Activated CD8-positive, alpha-beta T cell treated with anti-CD3 and anti-CD28 coated beads, Interleukin-2, amount 10 ng/mL, durations not matched to agents 7 days and 5 days (primary cell): ENCODE results near the gene GALNT18. TPM values are rescaled to one million over a fixed set of nuclear protein-coding genes. Genes with fewer than 3 reads are reported as not detected.

Experiments
- ATAC-seq: fragments of 150-1000 bp; cut with Tn5 transposase; one replicate; pipeline ENCODE4 v1.10.0; 2021; ENCODE audit warnings: moderate library complexity
- CTCF ChIA-PET: fragments of 350-600 bp; sonication (Branson Sonifier 250); formaldehyde crosslinking; loops from one replicate; lab custom pipeline; 2021; ENCODE audit warnings: antibody characterized with exemption; lab: Charles Lee
- POLR2A ChIA-PET: fragments of 350-600 bp; sonication (Branson Sonifier 250); formaldehyde crosslinking; loops from one replicate; lab custom pipeline; 2021; ENCODE audit warnings: antibody characterized with exemption; lab: Charles Lee
- DNase-seq: peaks from one replicate; pipeline ENCODE4 v3.0.0-alpha.2; 2020
- H3K27ac Mint-ChIP-seq: one replicate; pipeline ENCODE4 v1.8.0; 2021; ENCODE audit warnings: mild to moderate bottlenecking, mixed read lengths
- H3K27me3 Mint-ChIP-seq: one replicate; pipeline ENCODE4 v1.8.0; 2021; ENCODE audit warnings: low read depth, mixed read lengths
- H3K36me3 Mint-ChIP-seq: one replicate; pipeline ENCODE4 v1.8.0; 2021; ENCODE audit warnings: low read depth, mixed read lengths
- H3K4me1 Mint-ChIP-seq: one replicate; pipeline ENCODE4 v1.8.0; 2021; ENCODE audit warnings: low read depth, mixed read lengths
- H3K4me3 Mint-ChIP-seq: one replicate; pipeline ENCODE4 v1.8.0; 2021; ENCODE audit warnings: mild to moderate bottlenecking, mixed read lengths
- H3K9me3 Mint-ChIP-seq: one replicate; pipeline ENCODE4 v1.8.0; 2022; ENCODE audit warnings: mixed read lengths; ENCODE audit not compliant: insufficient read depth
- total RNA-seq, 2 experiments: library from RNA; stranded (reverse); gene quantifications; one replicate each; pipeline ENCODE4 v1.2.3, GENCODE V29; 2021

GALNT18 gene
- total RNA-seq, 2 experiments from 2014 or later: 0.23 to 0.42 TPM

GRCh38 chr11:11478687-11479086 lies 143.1 kb downstream of the GALNT18 start:
- no peak overlapping the region for H3K4me3 Mint-ChIP-seq
- ChIA-PET POLR2A (no interaction called here), CTCF (no interaction called here)
- no peaks in the 10 kb centered on the region for H3K4me1 Mint-ChIP-seq
- peaks cover 4% of the 10 kb centered on the region for H3K27me3 Mint-ChIP-seq
- no peak for ATAC-seq
- no peaks in the 10 kb centered on the region for H3K9me3 Mint-ChIP-seq
- H3K36me3 Mint-ChIP-seq: no peaks in the 10 kb centered on the region
- H3K27ac Mint-ChIP-seq: no peak overlapping the region
- no peak for DNase-seq

GRCh38 chr11:11477695-11478420 lies 143.9 kb downstream of the GALNT18 start:
- no peaks in the 10 kb centered on the region for H3K4me1 Mint-ChIP-seq
- H3K9me3 Mint-ChIP-seq: no peaks in the 10 kb centered on the region
- no peak for ATAC-seq
- H3K36me3 Mint-ChIP-seq: no peaks in the 10 kb centered on the region
- CTCF ChIA-PET: no interaction called here
- H3K27ac Mint-ChIP-seq: no peak overlapping the region
- H3K4me3 Mint-ChIP-seq: no peak overlapping the region
- POLR2A ChIA-PET: no interaction called here
- H3K27me3 Mint-ChIP-seq: peaks cover 4% of the 10 kb centered on the region
- no peak for DNase-seq

GRCh38 chr11:11476971-11477645 lies 144.7 kb downstream of the GALNT18 start:
- H3K4me1 Mint-ChIP-seq: no peaks in the 10 kb centered on the region
- ATAC-seq: no peak
- CTCF ChIA-PET: no interaction called here

GRCh38 chr11:11476499-11476898 lies 145.3 kb downstream of the GALNT18 start:
- no peaks in the 10 kb centered on the region for H3K4me1 Mint-ChIP-seq
- H3K4me3 Mint-ChIP-seq: no peak overlapping the region

More at GRCh38 chr11:11476971-11477645, 144.7 kb downstream of the GALNT18 start:
- Mint-ChIP-seq H3K9me3 (no peaks in the 10 kb centered on the region), H3K27ac (no peak overlapping the region), H3K4me3 (no peak overlapping the region), H3K36me3 (no peaks in the 10 kb centered on the region), H3K27me3 (peaks cover 4% of the 10 kb centered on the region)
- POLR2A ChIA-PET: no interaction called here
- DNase-seq: no peak

GRCh38 chr11:11472106-11472505 lies 149.7 kb downstream of the GALNT18 start:
- DNase-seq (no peak), ATAC-seq (no peak)
- H3K9me3 Mint-ChIP-seq: no peaks in the 10 kb centered on the region
- no peaks in the 10 kb centered on the region for H3K4me1 Mint-ChIP-seq
- H3K27me3 Mint-ChIP-seq: peaks cover 3% of the 10 kb centered on the region
- H3K4me3 Mint-ChIP-seq: no peak overlapping the region
- CTCF ChIA-PET: no interaction called here
- H3K27ac Mint-ChIP-seq: no peak overlapping the region
- POLR2A ChIA-PET: no interaction called here
- no peaks in the 10 kb centered on the region for H3K36me3 Mint-ChIP-seq

More at GRCh38 chr11:11476499-11476898, 145.3 kb downstream of the GALNT18 start:
- Mint-ChIP-seq H3K27ac (no peak overlapping the region), H3K9me3 (no peaks in the 10 kb centered on the region), H3K36me3 (no peaks in the 10 kb centered on the region), H3K27me3 (peaks cover 4% of the 10 kb centered on the region)
- ChIA-PET CTCF (no interaction called here), POLR2A (no interaction called here)
- DNase-seq (no peak), ATAC-seq (no peak)

GRCh38 chr11:11471201-11471600 lies 150.6 kb downstream of the GALNT18 start:
- Mint-ChIP-seq H3K4me3 (no peak overlapping the region), H3K27ac (no peak overlapping the region), H3K36me3 (no peaks in the 10 kb centered on the region), H3K27me3 (peaks cover 4% of the 10 kb centered on the region), H3K4me1 (no peaks in the 10 kb centered on the region), H3K9me3 (no peaks in the 10 kb centered on the region)
- DNase-seq (no peak), ATAC-seq (no peak)
- POLR2A ChIA-PET: no interaction called here
- CTCF ChIA-PET: no interaction called here

- H3K4me1 Mint-ChIP-seq: no peaks in the 10 kb centered on the region
- CTCF ChIA-PET: no interaction called here
- DNase-seq: no peak
- no peak overlapping the region for H3K27ac Mint-ChIP-seq
- no peak for ATAC-seq
- POLR2A ChIA-PET: no interaction called here
- H3K9me3 Mint-ChIP-seq: no peaks in the 10 kb centered on the region
- H3K4me3 Mint-ChIP-seq: no peak overlapping the region
- H3K36me3 Mint-ChIP-seq: no peaks in the 10 kb centered on the region
- H3K27me3 Mint-ChIP-seq: peaks cover 2% of the 10 kb centered on the region
Observed at GRCh38 chr11:11468954-11469353, 152.9 kb downstream of the GALNT18 start.

GRCh38 chr11:11467312-11467711 lies 154.5 kb downstream of the GALNT18 start:
- no peaks in the 10 kb centered on the region for H3K36me3 Mint-ChIP-seq
- no peak overlapping the region for H3K27ac Mint-ChIP-seq
- H3K9me3 Mint-ChIP-seq: no peaks in the 10 kb centered on the region
- ATAC-seq: no peak
- H3K27me3 Mint-ChIP-seq: peaks cover 2% of the 10 kb centered on the region
- ChIA-PET POLR2A (no interaction called here), CTCF (no interaction called here)
- DNase-seq: no peak
- no peak overlapping the region for H3K4me3 Mint-ChIP-seq
- no peaks in the 10 kb centered on the region for H3K4me1 Mint-ChIP-seq

GRCh38 chr11:11464555-11464954 lies 157.2 kb downstream of the GALNT18 start:
- no peak for ATAC-seq
- Mint-ChIP-seq H3K27me3 (peaks cover 2% of the 10 kb centered on the region), H3K4me3 (no peak overlapping the region), H3K9me3 (no peaks in the 10 kb centered on the region), H3K4me1 (no peaks in the 10 kb centered on the region), H3K36me3 (no peaks in the 10 kb centered on the region), H3K27ac (no peak overlapping the region)
- ChIA-PET POLR2A (no interaction called here), CTCF (no interaction called here)
- no peak for DNase-seq

GRCh38 chr11:11463405-11463804 lies 158.4 kb downstream of the GALNT18 start:
- H3K27ac Mint-ChIP-seq: no peak overlapping the region
- H3K36me3 Mint-ChIP-seq: no peaks in the 10 kb centered on the region
- H3K9me3 Mint-ChIP-seq: no peaks in the 10 kb centered on the region
- no peaks in the 10 kb centered on the region for H3K4me1 Mint-ChIP-seq
- H3K4me3 Mint-ChIP-seq: no peak overlapping the region
- CTCF ChIA-PET: no interaction called here
- no peak for DNase-seq
- no peak for ATAC-seq
- POLR2A ChIA-PET: no interaction called here
- peaks cover 2% of the 10 kb centered on the region for H3K27me3 Mint-ChIP-seq

- ATAC-seq (no peak), DNase-seq (no peak)
- CTCF ChIA-PET: no interaction called here
- H3K4me3 Mint-ChIP-seq: no peak overlapping the region
- no peaks in the 10 kb centered on the region for H3K36me3 Mint-ChIP-seq
- POLR2A ChIA-PET: no interaction called here
- H3K4me1 Mint-ChIP-seq: no peaks in the 10 kb centered on the region
- H3K27me3 Mint-ChIP-seq: no peaks in the 10 kb centered on the region
- H3K27ac Mint-ChIP-seq: no peak overlapping the region
- H3K9me3 Mint-ChIP-seq: no peaks in the 10 kb centered on the region
Observed at GRCh38 chr11:11461473-11461872, 160.3 kb downstream of the GALNT18 start.

- CTCF ChIA-PET: no interaction called here
- no peaks in the 10 kb centered on the region for H3K27me3 Mint-ChIP-seq
- DNase-seq: no peak
Observed at GRCh38 chr11:11459578-11459977, 162.2 kb downstream of the GALNT18 start.

More at GRCh38 chr11:11459578-11459977, 162.2 kb downstream of the GALNT18 start:
- H3K4me1 Mint-ChIP-seq: no peaks in the 10 kb centered on the region
- H3K4me3 Mint-ChIP-seq: no peak overlapping the region
- POLR2A ChIA-PET: no interaction called here
- ATAC-seq: no peak
- H3K36me3 Mint-ChIP-seq: no peaks in the 10 kb centered on the region
- no peaks in the 10 kb centered on the region for H3K9me3 Mint-ChIP-seq
- H3K27ac Mint-ChIP-seq: no peak overlapping the region
